ENCODE data around the gene MTR. TPM values are rescaled to one million over a fixed set of nuclear protein-coding genes. Genes with fewer than 3 reads are reported as not detected.

Gene MTR
- total RNA-seq, 2 donors from 2014 or later, result 61.1 to 69.8 TPM

DNA sequence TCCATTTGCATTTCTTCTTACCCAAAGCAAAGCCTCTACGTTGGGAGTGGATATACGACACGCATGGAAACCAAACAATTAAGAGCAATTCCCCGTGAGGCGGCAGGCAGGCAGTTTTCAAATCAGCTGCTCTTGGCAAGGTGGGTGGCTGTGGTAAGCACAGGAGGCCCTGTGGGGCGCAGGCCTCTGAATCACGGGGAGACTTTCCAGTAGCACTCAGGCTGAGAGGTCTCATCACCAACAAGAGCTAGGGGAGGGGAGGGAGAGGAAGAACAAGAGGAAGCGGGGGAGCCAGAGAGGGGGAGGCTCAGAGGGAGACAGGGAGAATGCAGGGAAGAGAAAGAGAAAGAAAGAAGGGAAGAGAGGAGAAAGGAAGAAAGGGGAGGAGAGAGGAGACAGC is 152.7 kb downstream of the MTR start:
- ATAC-seq (replicated peaks in 1 of 2), result peak in 1 of 2 donors; percentile 36
- Mint-ChIP-seq H3K9me3 (peaks cover 0 to 2% of the 10 kb centered on the region in 2 donors), H3K4me3 (no peak overlapping the region), H3K27ac (no peak overlapping the region), H3K27me3 (ENCODE audit: low read depth) (peaks cover 20% of the 10 kb centered on the region), H3K36me3 (ENCODE audit: insufficient read depth in 2 of 2) (no peaks in the 10 kb centered on the region), H3K4me1 (ENCODE audit: low read depth) (no peaks in the 10 kb centered on the region)
- DNase-seq, result no peak

DNA sequence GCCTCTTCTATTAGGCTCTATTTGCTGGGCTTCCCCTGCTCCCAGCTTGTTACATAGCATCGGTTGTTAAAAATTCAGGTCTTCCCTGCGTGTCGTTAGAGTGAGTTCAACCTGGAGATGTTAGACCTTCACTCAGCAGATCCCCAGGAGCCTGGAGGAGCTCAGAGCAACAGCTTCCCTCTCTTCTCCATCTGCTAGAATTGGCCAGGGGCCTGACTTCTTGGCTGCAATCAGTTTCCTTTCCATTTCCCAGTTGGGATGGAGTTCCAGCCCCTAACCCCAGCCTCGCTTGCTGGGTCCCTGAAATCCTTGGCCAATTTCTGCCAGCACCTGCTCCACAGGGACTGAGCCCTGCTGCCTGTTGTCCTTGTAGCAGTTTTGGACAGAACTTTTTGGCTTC is 153.3 kb downstream of the MTR start:
- H3K36me3 Mint-ChIP-seq (ENCODE audit: insufficient read depth in 2 of 2), result no peaks in the 10 kb centered on the region

DNA sequence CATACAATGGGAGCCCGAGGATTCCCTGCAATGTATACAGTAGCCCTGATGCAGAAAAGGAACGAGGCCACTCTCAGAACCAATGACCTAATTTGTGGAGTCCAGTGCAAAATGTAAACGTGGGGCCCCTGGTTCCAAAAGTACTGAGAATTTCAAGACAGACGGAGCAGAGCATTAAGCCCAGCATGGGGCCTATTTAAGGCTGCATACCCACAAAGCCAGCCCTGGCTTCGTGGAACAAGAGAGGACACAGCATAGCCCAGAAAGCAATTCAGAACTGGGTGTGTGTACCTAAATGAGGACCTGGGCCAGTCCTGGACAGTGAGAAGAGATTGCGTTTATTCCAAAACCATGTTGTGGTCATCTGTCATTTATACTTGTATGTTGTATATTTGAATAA is 153.9 kb downstream of the MTR start:
- no peaks in the 10 kb centered on the region for H3K36me3 Mint-ChIP-seq (ENCODE audit: insufficient read depth in 2 of 2)
- H3K4me3 Mint-ChIP-seq, result no peak overlapping the region
- peaks cover 24% of the 10 kb centered on the region for H3K27me3 Mint-ChIP-seq (ENCODE audit: low read depth)
- ATAC-seq (replicated peaks in 1 of 2) (no peak), DNase-seq (no peak)
- H3K27ac Mint-ChIP-seq, result no peak overlapping the region
- no peaks in the 10 kb centered on the region for H3K4me1 Mint-ChIP-seq (ENCODE audit: low read depth)
- peaks cover 0 to 2% of the 10 kb centered on the region in 2 donors for H3K9me3 Mint-ChIP-seq

More for the DNA sequence above, 153.3 kb downstream of the MTR start:
- DNase-seq (no peak), ATAC-seq (replicated peaks in 1 of 2) (no peak)
- Mint-ChIP-seq H3K27ac (no peak overlapping the region), H3K4me3 (no peak overlapping the region), H3K4me1 (ENCODE audit: low read depth) (no peaks in the 10 kb centered on the region), H3K9me3 (peaks cover 0 to 2% of the 10 kb centered on the region in 2 donors), H3K27me3 (ENCODE audit: low read depth) (peaks cover 24% of the 10 kb centered on the region)

DNA sequence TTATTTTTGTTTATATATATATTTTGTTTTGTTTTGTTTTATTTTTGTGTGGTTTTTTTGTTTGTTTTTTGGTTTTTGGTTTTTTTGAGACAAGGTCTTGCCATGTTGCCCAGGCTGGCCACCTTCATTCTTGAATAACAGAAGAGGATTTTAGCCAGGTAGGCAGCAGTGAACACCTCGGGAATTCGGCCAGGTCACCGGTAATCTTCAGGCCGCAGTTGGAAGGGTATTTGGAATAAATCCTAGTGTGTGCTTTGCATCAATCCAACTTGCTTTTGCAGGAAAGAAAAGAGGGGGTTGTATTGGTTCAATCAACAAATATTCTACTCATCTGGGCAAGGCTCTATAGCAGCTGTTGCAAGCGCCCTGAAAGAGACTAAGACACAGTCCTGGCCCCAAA is 155.3 kb downstream of the MTR start:
- no peak overlapping the region for H3K4me3 Mint-ChIP-seq
- H3K9me3 Mint-ChIP-seq, result no peaks in the 10 kb centered on the region
- DNase-seq (no peak), ATAC-seq (replicated peaks in 1 of 2) (no peak)
- no peak overlapping the region for H3K27ac Mint-ChIP-seq
- no peaks in the 10 kb centered on the region for H3K36me3 Mint-ChIP-seq (ENCODE audit: insufficient read depth in 2 of 2)
- H3K4me1 Mint-ChIP-seq (ENCODE audit: low read depth), result no peaks in the 10 kb centered on the region
- H3K27me3 Mint-ChIP-seq (ENCODE audit: low read depth), result peaks cover 24% of the 10 kb centered on the region

DNA sequence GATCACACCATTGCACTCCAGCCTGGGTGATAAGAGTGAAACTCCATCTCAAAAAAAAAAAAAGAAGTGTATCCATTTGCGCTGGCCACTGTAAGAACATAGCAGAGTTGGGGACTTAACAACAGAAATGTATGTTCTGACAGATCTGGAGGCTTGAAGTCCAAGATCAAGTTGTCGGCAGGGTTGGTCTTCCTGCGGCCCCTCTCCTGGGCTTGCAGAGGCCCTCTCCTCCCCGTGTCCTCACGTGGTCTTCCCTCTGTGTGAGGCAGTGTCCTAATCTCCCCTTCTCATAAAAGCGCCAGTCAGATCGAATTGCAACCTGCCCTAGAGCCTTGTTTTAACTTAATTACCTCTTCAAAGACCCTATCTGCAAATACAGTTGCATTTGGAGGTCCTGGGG is 156.6 kb downstream of the MTR start:
- peaks cover 18% of the 10 kb centered on the region for H3K27me3 Mint-ChIP-seq (ENCODE audit: low read depth)
- H3K27ac Mint-ChIP-seq, result no peak overlapping the region
- H3K4me1 Mint-ChIP-seq (ENCODE audit: low read depth), result no peaks in the 10 kb centered on the region
- H3K36me3 Mint-ChIP-seq (ENCODE audit: insufficient read depth in 2 of 2), result no peaks in the 10 kb centered on the region
- H3K4me3 Mint-ChIP-seq, result no peak overlapping the region
- ATAC-seq (replicated peaks in 1 of 2) (no peak), DNase-seq (no peak)
- no peaks in the 10 kb centered on the region for H3K9me3 Mint-ChIP-seq

DNA sequence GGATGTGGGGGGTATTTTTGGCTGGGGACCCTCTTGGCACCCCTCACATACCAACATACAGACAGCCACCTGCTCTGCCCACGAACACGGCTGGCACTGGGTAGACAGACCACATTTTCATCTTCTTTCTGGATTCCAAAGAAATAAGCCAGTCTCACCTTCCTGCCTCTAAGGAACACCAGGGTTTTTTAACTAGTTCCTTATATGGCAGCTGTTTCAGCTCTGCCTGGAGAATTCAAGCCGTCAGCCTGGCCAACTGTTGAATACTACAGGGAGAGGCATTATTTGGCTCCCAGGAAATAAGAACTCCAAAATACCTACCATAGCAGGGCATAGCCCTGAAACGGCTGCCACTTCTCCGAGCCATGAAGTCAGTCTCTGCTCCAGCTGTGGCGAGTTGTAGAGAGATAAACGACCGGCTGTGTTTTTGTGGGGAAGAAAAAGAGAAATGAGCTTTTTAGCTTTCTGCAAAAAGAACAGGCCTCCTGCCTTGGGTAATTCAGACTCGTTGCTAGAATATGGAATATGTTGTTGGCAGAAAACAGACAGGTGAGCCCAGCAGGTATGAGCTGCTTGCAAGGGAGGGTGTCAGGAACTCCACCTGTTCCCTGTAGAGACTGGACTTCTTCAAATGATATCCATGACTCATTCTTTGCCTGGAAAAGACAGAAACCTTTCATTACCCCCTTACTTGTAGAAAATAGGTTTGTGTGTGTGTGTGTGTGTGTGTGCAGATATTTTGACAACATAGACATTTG is 157.3 kb downstream of the MTR start:
- Mint-ChIP-seq H3K9me3 (no peaks in the 10 kb centered on the region), H3K27me3 (ENCODE audit: low read depth) (peaks cover 17% of the 10 kb centered on the region), H3K36me3 (ENCODE audit: insufficient read depth in 2 of 2) (no peaks in the 10 kb centered on the region), H3K4me3 (no peak overlapping the region), H3K27ac (no peak overlapping the region), H3K4me1 (ENCODE audit: low read depth) (no peaks in the 10 kb centered on the region)
- ATAC-seq (replicated peaks in 1 of 2) (no peak), DNase-seq (no peak)

DNA sequence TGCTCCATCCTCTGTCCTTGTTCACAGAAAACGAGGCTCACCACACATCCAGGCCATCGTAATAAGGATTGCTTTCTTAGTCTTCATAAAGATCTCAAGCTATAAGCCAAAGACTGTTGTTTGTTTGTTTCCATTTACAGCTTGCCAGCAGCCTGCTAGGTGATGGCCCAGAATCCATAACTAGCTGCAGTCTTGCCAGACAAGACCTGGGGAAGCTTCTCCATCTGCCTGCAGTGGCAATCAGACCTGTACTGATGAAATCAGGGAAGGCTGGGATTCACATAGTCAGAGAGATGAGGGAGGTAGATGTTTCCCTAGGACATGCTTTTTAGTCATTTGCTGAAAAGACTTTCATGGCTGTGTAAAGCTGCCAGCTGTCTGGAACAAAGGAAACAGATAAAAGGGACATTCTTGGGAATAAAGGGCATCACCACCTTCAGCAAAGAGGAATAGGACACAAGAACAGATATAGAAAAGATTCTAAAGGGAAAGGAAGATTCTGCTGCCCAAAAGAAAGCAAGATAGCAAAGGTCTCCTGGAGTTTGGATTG is 158.1 kb downstream of the MTR start:
- H3K27ac Mint-ChIP-seq, result no peak overlapping the region
- H3K9me3 Mint-ChIP-seq, result no peaks in the 10 kb centered on the region
- H3K4me3 Mint-ChIP-seq, result no peak overlapping the region
- DNase-seq, result no peak
- no peak for ATAC-seq (replicated peaks in 1 of 2)
- no peaks in the 10 kb centered on the region for H3K36me3 Mint-ChIP-seq (ENCODE audit: insufficient read depth in 2 of 2)
- H3K4me1 Mint-ChIP-seq (ENCODE audit: low read depth), result no peaks in the 10 kb centered on the region
- peaks cover 17% of the 10 kb centered on the region for H3K27me3 Mint-ChIP-seq (ENCODE audit: low read depth)

Other genes starting within 250 kb of the MTR start
- 10 to 100 TPM; 45.2 to 57.1 TPM for gene HEATR1, start 190.8 kb upstream of the MTR start, total RNA-seq
- under 1 TPM in 1 of 2 donors, not detected in 1; 0.07 TPM for gene ACTN2, start 108.8 kb upstream of the MTR start, total RNA-seq
- gene MT1HL1, start 209.1 kb downstream of the MTR start, total RNA-seq, result not detected
- gene RYR2, start 246.9 kb downstream of the MTR start, total RNA-seq, result under 1 TPM; 0.02 to 0.19 TPM

Measured in activated T-cell treated with anti-CD3 and anti-CD28 coated beads, Interleukin-2, amount 50 U/mL, for 72 hours (primary cell).